HFFc6 (cell line): ENCODE data around the gene DCAF15. TPM values are rescaled to one million over a fixed set of nuclear protein-coding genes. Genes with fewer than 3 reads are reported as not detected.

Source experiments
- DNase-seq: peaks from one replicate; pipeline ENCODE4 v3.0.0-alpha.2; 2018
- H3K27ac Mint-ChIP-seq: 2 replicates; pipeline ENCODE4 v1.8.0; 2020; ENCODE audit warnings: mild to moderate bottlenecking, mixed read lengths
- H3K27me3 Mint-ChIP-seq: 2 replicates; pipeline ENCODE4 v1.8.0; 2021; ENCODE audit warnings: mild to moderate bottlenecking, moderate library complexity, mixed read lengths; ENCODE audit not compliant: insufficient read depth
- H3K36me3 Mint-ChIP-seq: 2 replicates; pipeline ENCODE4 v1.8.0; 2021; ENCODE audit warnings: low read depth, mixed read lengths
- H3K4me1 Mint-ChIP-seq: 2 replicates; pipeline ENCODE4 v1.8.0; 2020; ENCODE audit warnings: low read depth, mixed read lengths
- H3K4me3 Mint-ChIP-seq: 2 replicates; pipeline ENCODE4 v1.8.0; 2020; ENCODE audit warnings: mild to moderate bottlenecking, moderate library complexity, mixed read lengths
- H3K9me3 Mint-ChIP-seq: 2 replicates; pipeline ENCODE4 v1.8.0; 2020; ENCODE audit warnings: mild to moderate bottlenecking, mixed read lengths
- CTCF ChIP-seq: fragments of 200-600 bp; sonication (generic); IDR thresholded peaks from 2 replicates; pipeline ENCODE4 v1.5.0; 2021; ENCODE audit warnings: antibody characterized with exemption, mild to moderate bottlenecking
- total RNA-seq, 6 experiments: library from RNA; stranded (reverse); fragmentation: NEBNext Ultra II Directional; extraction: Animal tissue kit (Norgen Biotek cat#: 25700); gene quantifications; 2 replicates in 1 of 6; 3 replicates in 5 of 6; pipeline ENCODE4 v1.2.3, GENCODE V29; 2021

The DCAF15 gene
- total RNA-seq, 6 experiments from 2014 or later = 19.9 to 29.0 (median 26.5) TPM

DNA sequence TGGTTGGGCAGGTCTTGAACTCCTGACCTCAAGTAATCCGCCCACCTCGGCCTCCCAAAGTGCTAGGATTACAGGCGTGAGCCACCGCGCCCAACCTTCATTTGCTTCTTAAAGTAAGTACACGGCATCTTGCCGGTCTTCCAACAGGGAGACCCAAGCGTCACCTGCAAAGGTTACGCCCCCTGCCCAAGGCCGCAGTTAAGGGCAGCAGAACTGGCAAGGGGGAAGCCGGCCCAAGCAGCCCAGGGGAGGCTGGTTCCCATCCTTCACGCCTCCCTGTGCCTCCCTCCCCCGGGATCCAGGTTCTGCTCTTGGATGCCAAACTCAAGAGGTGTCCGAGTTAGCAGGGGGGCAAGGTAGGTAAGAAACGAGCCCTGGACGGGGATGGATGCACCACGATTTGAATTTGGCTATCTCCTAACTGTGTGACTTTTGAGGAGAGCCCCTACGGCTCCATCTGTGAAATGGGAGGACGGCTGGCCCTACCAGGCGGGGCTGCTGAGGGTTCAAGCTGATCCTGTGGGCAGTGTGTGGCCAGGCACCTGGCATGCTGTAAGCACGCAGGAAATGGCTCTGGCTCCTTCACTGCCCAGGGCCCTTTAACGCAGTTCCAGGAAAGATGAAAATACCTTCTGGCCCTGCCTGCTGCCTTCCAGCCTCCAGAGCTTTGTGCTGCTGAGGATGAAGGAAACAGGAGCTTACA, 44.8 kb downstream of the DCAF15 start:
- no peak overlapping the region for H3K27ac Mint-ChIP-seq
- peaks cover 11% of the 10 kb centered on the region for H3K9me3 Mint-ChIP-seq
- DNase-seq = no peak
- H3K4me1 Mint-ChIP-seq = no peaks in the 10 kb centered on the region; the same call in 1 of the 2 replicates
- no peak overlapping the region for H3K4me3 Mint-ChIP-seq
- peaks cover 10% of the 10 kb centered on the region for H3K36me3 Mint-ChIP-seq
- H3K27me3 Mint-ChIP-seq = no peaks in the 10 kb centered on the region; the same call in 1 of the 2 replicates
- TF ChIP-seq CTCF = no peak

DNA sequence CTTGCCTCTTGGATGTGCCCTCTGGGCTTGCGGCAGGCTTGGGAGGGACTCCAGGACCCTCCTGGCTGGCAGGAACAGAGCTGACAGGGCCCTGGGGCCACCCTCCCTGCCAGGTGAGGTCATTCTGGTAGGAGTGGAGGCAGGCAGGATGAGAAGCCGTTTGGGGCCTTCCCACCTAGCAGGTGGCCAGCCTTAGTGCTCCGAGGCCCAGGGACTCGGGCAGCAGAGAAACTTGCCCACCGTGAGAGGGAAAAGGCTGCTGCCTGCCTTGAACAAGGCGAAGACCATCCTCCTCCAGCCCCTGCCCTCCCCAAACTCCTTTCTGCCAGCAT, 45.3 kb downstream of the DCAF15 start:
- Mint-ChIP-seq H3K4me3 (no peak overlapping the region), H3K36me3 (peaks cover 10% of the 10 kb centered on the region), H3K9me3 (peaks cover 11% of the 10 kb centered on the region), H3K27ac (no peak overlapping the region), H3K27me3 (no peaks in the 10 kb centered on the region), H3K4me1 (no peaks in the 10 kb centered on the region; the same call in 1 of the 2 replicates)
- DNase-seq = no peak
- TF ChIP-seq CTCF = no peak

GRCh38 chr19:13998426-13998825, 46.1 kb downstream of the DCAF15 start:
- Mint-ChIP-seq H3K36me3 (peaks cover 10% of the 10 kb centered on the region), H3K4me3 (no peak overlapping the region), H3K9me3 (peaks cover 11% of the 10 kb centered on the region), H3K27ac (no peak overlapping the region), H3K4me1 (no peaks in the 10 kb centered on the region; the same call in 1 of the 2 replicates), H3K27me3 (no peaks in the 10 kb centered on the region)
- no peak for TF ChIP-seq CTCF
- DNase-seq = no peak

DNA sequence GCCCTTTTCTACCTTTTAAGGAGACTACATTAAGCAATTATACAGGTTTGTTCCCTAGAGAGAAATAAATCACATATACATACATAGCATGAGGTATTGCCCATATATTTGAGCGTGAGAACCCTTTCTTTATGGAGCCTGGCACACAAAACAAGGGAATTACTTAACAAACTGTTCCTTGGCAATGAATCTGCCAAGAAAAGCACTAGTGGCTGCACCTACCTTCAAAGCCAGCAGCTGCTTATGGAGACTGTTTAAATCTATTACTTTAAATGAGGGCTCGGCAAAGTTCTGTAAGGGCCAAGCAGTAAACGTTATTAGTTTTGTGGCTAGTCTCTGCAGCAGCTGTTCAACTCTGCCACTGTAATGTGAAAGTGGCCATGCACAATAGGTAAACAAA, 46.8 kb downstream of the DCAF15 start:
- DNase-seq = no peak
- Mint-ChIP-seq H3K4me1 (no peaks in the 10 kb centered on the region; the same call in 1 of the 2 replicates), H3K36me3 (peaks cover 10% of the 10 kb centered on the region), H3K9me3 (peaks cover 11% of the 10 kb centered on the region), H3K27me3 (no peaks in the 10 kb centered on the region), H3K4me3 (no peak overlapping the region), H3K27ac (no peak overlapping the region)
- no peak for TF ChIP-seq CTCF

DNA sequence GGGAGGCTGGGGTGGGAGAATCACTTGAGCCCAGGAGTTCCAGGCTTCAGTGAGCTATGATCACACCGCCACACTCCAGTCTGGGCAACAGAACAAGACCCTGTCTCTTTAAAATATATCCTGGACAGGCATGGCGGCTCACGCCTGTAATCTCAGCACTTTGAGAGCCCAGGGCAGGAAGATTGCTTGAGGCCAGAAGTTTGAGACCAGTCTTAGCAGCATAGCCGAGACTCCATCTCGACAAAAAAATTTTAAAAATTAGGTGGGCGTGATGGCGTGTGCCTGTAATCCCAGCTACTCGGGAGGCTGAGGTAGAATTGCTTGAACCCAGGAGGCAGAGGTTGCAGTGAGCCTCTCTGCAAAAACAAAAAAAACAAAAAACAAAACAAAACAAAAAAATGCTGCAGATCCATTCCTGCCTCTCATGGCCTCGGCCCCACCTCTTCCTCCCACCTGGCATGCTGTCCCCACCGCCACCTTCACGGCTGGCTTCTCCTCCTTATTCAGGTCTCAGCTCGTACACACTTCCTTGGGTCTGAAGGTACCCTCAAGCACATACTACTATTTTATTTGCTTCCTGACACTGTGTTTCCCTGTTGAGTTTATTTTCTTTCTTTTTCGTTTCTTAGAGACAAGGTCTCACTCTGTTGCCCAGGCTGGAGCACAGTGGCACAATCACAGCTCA, 48.5 kb downstream of the DCAF15 start:
- peaks cover 11% of the 10 kb centered on the region for H3K9me3 Mint-ChIP-seq
- peaks cover 12% of the 10 kb centered on the region for H3K4me1 Mint-ChIP-seq
- peaks cover 10% of the 10 kb centered on the region for H3K36me3 Mint-ChIP-seq
- no peak overlapping the region for H3K4me3 Mint-ChIP-seq
- DNase-seq = no peak
- no peak overlapping the region for H3K27ac Mint-ChIP-seq
- no peaks in the 10 kb centered on the region for H3K27me3 Mint-ChIP-seq
- no peak for TF ChIP-seq CTCF
